Measurements from ENCODE around the gene COL15A1.
A peak's percentile ranks its signal among the peaks of the same experiment; 100 is the strongest.

Gene COL15A1

GRCh38 chr9:99030092-99030511, 86.4 kb downstream of the COL15A1 start:
- DNase-seq (ENCODE audit: low spot score in 2 of 2) (no peak), ATAC-seq (no peak)
- Mint-ChIP-seq H3K9me3 (no peaks in the 10 kb centered on the region), H3K36me3 (no peaks in the 10 kb centered on the region), H3K27ac (no peak overlapping the region), H3K4me3 (no peak overlapping the region), H3K4me1 (peaks cover 24% of the 10 kb centered on the region)

GRCh38 chr9:99030610-99031109, 87.0 kb downstream of the COL15A1 start:
- no peak for ATAC-seq
- H3K36me3 Mint-ChIP-seq: no peaks in the 10 kb centered on the region
- H3K4me3 Mint-ChIP-seq: no peak overlapping the region
- peaks cover 30% of the 10 kb centered on the region for H3K4me1 Mint-ChIP-seq
- DNase-seq (ENCODE audit: low spot score in 2 of 2): no peak
- no peak overlapping the region for H3K27ac Mint-ChIP-seq
- H3K9me3 Mint-ChIP-seq: no peaks in the 10 kb centered on the region

- no peaks in the 10 kb centered on the region for H3K36me3 Mint-ChIP-seq
- H3K4me1 Mint-ChIP-seq: peaks cover 31% of the 10 kb centered on the region
- no peak overlapping the region for H3K27ac Mint-ChIP-seq
- ATAC-seq: no peak
- DNase-seq (ENCODE audit: low spot score in 2 of 2): no peak
- H3K9me3 Mint-ChIP-seq: no peaks in the 10 kb centered on the region
- H3K4me3 Mint-ChIP-seq: no peak overlapping the region
Measured at GRCh38 chr9:99031319-99031718, 87.6 kb downstream of the COL15A1 start.

- Mint-ChIP-seq H3K9me3 (no peaks in the 10 kb centered on the region), H3K27ac (no peak overlapping the region), H3K36me3 (no peaks in the 10 kb centered on the region), H3K4me3 (no peak overlapping the region), H3K4me1 (peaks cover 25% of the 10 kb centered on the region)
- DNase-seq (ENCODE audit: low spot score in 2 of 2) (no peak), ATAC-seq (no peak)
Measured at GRCh38 chr9:99031994-99032393, 88.3 kb downstream of the COL15A1 start.

- H3K9me3 Mint-ChIP-seq: no peaks in the 10 kb centered on the region
Measured at GRCh38 chr9:99034149-99034548, 90.4 kb downstream of the COL15A1 start.

GRCh38 chr9:99035313-99035712, 91.6 kb downstream of the COL15A1 start:
- no peak for ATAC-seq
- no peak overlapping the region for H3K27ac Mint-ChIP-seq

More at GRCh38 chr9:99034149-99034548, 90.4 kb downstream of the COL15A1 start:
- H3K4me1 Mint-ChIP-seq: peaks cover 31% of the 10 kb centered on the region
- no peak overlapping the region for H3K4me3 Mint-ChIP-seq
- no peak for DNase-seq (ENCODE audit: low spot score in 2 of 2)
- H3K27ac Mint-ChIP-seq: no peak overlapping the region
- ATAC-seq: no peak
- H3K36me3 Mint-ChIP-seq: no peaks in the 10 kb centered on the region

GRCh38 chr9:99037769-99038483, 94.2 kb downstream of the COL15A1 start:
- no peaks in the 10 kb centered on the region for H3K9me3 Mint-ChIP-seq
- ATAC-seq (no peak), DNase-seq (ENCODE audit: low spot score in 2 of 2) (no peak)
- no peak overlapping the region for H3K4me3 Mint-ChIP-seq
- peaks cover 55% of the 10 kb centered on the region for H3K4me1 Mint-ChIP-seq
- no peaks in the 10 kb centered on the region for H3K36me3 Mint-ChIP-seq
- peak overlapping the region; percentile 20 for H3K27ac Mint-ChIP-seq

More at GRCh38 chr9:99035313-99035712, 91.6 kb downstream of the COL15A1 start:
- no peaks in the 10 kb centered on the region for H3K9me3 Mint-ChIP-seq
- DNase-seq (ENCODE audit: low spot score in 2 of 2): no peak
- no peak overlapping the region for H3K4me3 Mint-ChIP-seq
- peaks cover 40% of the 10 kb centered on the region for H3K4me1 Mint-ChIP-seq
- no peaks in the 10 kb centered on the region for H3K36me3 Mint-ChIP-seq

GRCh38 chr9:99038484-99038820, 94.7 kb downstream of the COL15A1 start:
- H3K36me3 Mint-ChIP-seq: no peaks in the 10 kb centered on the region
- DNase-seq (ENCODE audit: low spot score in 2 of 2) (no peak), ATAC-seq (no peak)
- no peak overlapping the region for H3K27ac Mint-ChIP-seq
- H3K9me3 Mint-ChIP-seq: no peaks in the 10 kb centered on the region
- H3K4me3 Mint-ChIP-seq: no peak overlapping the region
- H3K4me1 Mint-ChIP-seq: peaks cover 55% of the 10 kb centered on the region

GRCh38 chr9:99039505-99040182, 95.9 kb downstream of the COL15A1 start:
- H3K9me3 Mint-ChIP-seq: peaks cover 5% of the 10 kb centered on the region
- peaks cover 51% of the 10 kb centered on the region for H3K4me1 Mint-ChIP-seq
- no peak overlapping the region for H3K27ac Mint-ChIP-seq
- DNase-seq (ENCODE audit: low spot score in 2 of 2): no peak
- H3K36me3 Mint-ChIP-seq: no peaks in the 10 kb centered on the region
- peak; percentile 67 for ATAC-seq
- H3K4me3 Mint-ChIP-seq: no peak overlapping the region

GRCh38 chr9:99040251-99040900, 96.7 kb downstream of the COL15A1 start:
- Mint-ChIP-seq H3K27ac (peak overlapping the region; percentile 48), H3K4me1 (peaks cover 53% of the 10 kb centered on the region), H3K9me3 (peaks cover 5% of the 10 kb centered on the region), H3K4me3 (no peak overlapping the region), H3K36me3 (no peaks in the 10 kb centered on the region)
- DNase-seq (ENCODE audit: low spot score in 2 of 2) (no peak), ATAC-seq (no peak)

- H3K4me1 Mint-ChIP-seq: peaks cover 51% of the 10 kb centered on the region
- peaks cover 5% of the 10 kb centered on the region for H3K9me3 Mint-ChIP-seq
- H3K36me3 Mint-ChIP-seq: no peaks in the 10 kb centered on the region
- no peak overlapping the region for H3K4me3 Mint-ChIP-seq
- peak overlapping the region; percentile 48 for H3K27ac Mint-ChIP-seq
- DNase-seq (ENCODE audit: low spot score in 2 of 2) (no peak), ATAC-seq (peak; percentile 61)
Measured at GRCh38 chr9:99040911-99041582, 97.3 kb downstream of the COL15A1 start.

- no peak for DNase-seq (ENCODE audit: low spot score in 2 of 2)
- Mint-ChIP-seq H3K27ac (peak overlapping the region; percentile 48), H3K36me3 (no peaks in the 10 kb centered on the region), H3K4me1 (peaks cover 56% of the 10 kb centered on the region), H3K9me3 (peaks cover 5% of the 10 kb centered on the region), H3K4me3 (no peak overlapping the region)
- ATAC-seq: peak; percentile 46
Measured at GRCh38 chr9:99041618-99042017, 97.9 kb downstream of the COL15A1 start.

- peaks cover 59% of the 10 kb centered on the region for H3K4me1 Mint-ChIP-seq
- ATAC-seq: no peak
- peaks cover 5% of the 10 kb centered on the region for H3K9me3 Mint-ChIP-seq
- H3K27ac Mint-ChIP-seq: no peak overlapping the region
- no peak for DNase-seq (ENCODE audit: low spot score in 2 of 2)
- H3K4me3 Mint-ChIP-seq: no peak overlapping the region
- H3K36me3 Mint-ChIP-seq: no peaks in the 10 kb centered on the region
Measured at GRCh38 chr9:99042620-99043019, 98.9 kb downstream of the COL15A1 start.

- H3K27ac Mint-ChIP-seq: no peak overlapping the region
- ATAC-seq (no peak), DNase-seq (ENCODE audit: low spot score in 2 of 2) (no peak)
- peaks cover 64% of the 10 kb centered on the region for H3K4me1 Mint-ChIP-seq
- H3K36me3 Mint-ChIP-seq: no peaks in the 10 kb centered on the region
- H3K4me3 Mint-ChIP-seq: no peak overlapping the region
- peaks cover 5% of the 10 kb centered on the region for H3K9me3 Mint-ChIP-seq
Measured at GRCh38 chr9:99044827-99045226, 101.1 kb downstream of the COL15A1 start.

- DNase-seq (ENCODE audit: low spot score in 2 of 2) (no peak), ATAC-seq (no peak)
- no peak overlapping the region for H3K4me3 Mint-ChIP-seq
- peak overlapping the region; percentile 38 for H3K27ac Mint-ChIP-seq
- peaks cover 59% of the 10 kb centered on the region for H3K4me1 Mint-ChIP-seq
- peaks cover 5% of the 10 kb centered on the region for H3K9me3 Mint-ChIP-seq
- no peaks in the 10 kb centered on the region for H3K36me3 Mint-ChIP-seq
Measured at GRCh38 chr9:99046068-99046467, 102.4 kb downstream of the COL15A1 start.

Measured in stimulated activated effector memory CD8-positive, alpha-beta T cell treated with anti-CD3 and anti-CD28 coated beads, Interleukin-12 subunit alpha, Interleukin-12 subunit beta, amount 100 ng/mL, for 72 hours (primary cell).